NB4 (cell line): ENCODE data around the gene TRIM42.

Experiments used
- MYC ChIP-seq: IDR thresholded peaks from 2 replicates; pipeline ENCODE4 v1.6.1; 2011; ENCODE audit warnings: low read depth, low read length
- POLR2A ChIP-seq: IDR thresholded peaks from 2 replicates; pipeline ENCODE4 v1.6.1; 2011; ENCODE audit warnings: mild to moderate bottlenecking; ENCODE audit not compliant: insufficient read length; ENCODE audit errors: extremely low read depth
- TF ChIP-seq, protein P1 (sequence below): IDR thresholded peaks from one replicate; pipeline ENCODE4 v1.5.1; 2012; ENCODE audit warnings: low read depth, low read length
- TF ChIP-seq, protein P2 (sequence below): IDR thresholded peaks from 2 replicates; pipeline ENCODE4 v1.6.1; 2011; ENCODE audit warnings: low read depth, low read length

DNA sequence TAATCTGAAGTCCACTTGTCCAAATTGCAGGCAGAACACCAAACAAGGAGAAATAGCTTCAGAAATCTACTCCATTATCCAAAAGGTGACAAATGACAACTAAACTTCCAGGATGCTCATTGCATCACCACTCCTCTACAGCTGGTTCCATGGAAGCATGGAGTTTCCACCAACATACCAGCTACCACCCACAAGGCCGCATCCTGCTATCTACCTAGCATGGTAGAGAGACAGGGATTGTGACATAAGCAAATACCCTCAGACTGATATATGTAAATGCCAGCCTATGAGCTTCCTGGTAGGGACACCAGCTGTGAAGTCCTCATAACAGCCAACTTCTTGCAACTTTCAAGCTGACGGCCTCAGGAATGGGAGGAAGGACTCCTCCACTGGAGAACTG is at the start of gene TRIM42:
- TF ChIP-seq, protein P1, sequence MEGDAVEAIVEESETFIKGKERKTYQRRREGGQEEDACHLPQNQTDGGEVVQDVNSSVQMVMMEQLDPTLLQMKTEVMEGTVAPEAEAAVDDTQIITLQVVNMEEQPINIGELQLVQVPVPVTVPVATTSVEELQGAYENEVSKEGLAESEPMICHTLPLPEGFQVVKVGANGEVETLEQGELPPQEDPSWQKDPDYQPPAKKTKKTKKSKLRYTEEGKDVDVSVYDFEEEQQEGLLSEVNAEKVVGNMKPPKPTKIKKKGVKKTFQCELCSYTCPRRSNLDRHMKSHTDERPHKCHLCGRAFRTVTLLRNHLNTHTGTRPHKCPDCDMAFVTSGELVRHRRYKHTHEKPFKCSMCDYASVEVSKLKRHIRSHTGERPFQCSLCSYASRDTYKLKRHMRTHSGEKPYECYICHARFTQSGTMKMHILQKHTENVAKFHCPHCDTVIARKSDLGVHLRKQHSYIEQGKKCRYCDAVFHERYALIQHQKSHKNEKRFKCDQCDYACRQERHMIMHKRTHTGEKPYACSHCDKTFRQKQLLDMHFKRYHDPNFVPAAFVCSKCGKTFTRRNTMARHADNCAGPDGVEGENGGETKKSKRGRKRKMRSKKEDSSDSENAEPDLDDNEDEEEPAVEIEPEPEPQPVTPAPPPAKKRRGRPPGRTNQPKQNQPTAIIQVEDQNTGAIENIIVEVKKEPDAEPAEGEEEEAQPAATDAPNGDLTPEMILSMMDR, result no peak
- TF ChIP-seq MYC (no peak), POLR2A (no peak)
- TF ChIP-seq, protein P2, sequence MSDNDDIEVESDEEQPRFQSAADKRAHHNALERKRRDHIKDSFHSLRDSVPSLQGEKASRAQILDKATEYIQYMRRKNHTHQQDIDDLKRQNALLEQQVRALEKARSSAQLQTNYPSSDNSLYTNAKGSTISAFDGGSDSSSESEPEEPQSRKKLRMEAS, result no peak
